OCI-LY1 (cell line): ENCODE data around the gene CAMTA1.

Experiments
- H2AFZ ChIP-seq: fragments of 200-600 bp; sonication (generic), shearing (Covaris generic); 2 replicates; pipeline ENCODE4 v1.6.0; 2014; ENCODE audit warnings: antibody characterized with exemption, mild to moderate bottlenecking, low read length
- H3F3A ChIP-seq: fragments of 200-600 bp; sonication (generic), shearing (Covaris generic); 2 replicates; pipeline ENCODE4 v1.6.0; 2014; ENCODE audit warnings: mild to moderate bottlenecking, antibody characterized with exemption, low read length, moderate library complexity; ENCODE audit not compliant: insufficient read depth
- H3K27ac ChIP-seq: fragments of 200-600 bp; sonication (generic); 2 replicates; pipeline ENCODE4 v1.5.1; 2014; ENCODE audit warnings: low read length, mixed run types, mild to moderate bottlenecking, low read depth; ENCODE audit not compliant: poor library complexity, severe bottlenecking
- H3K27me3 ChIP-seq: fragments of 200-600 bp; sonication (generic); 2 replicates; pipeline ENCODE4 v1.6.0; 2014; ENCODE audit warnings: antibody characterized with exemption, mild to moderate bottlenecking, low read length, moderate library complexity; ENCODE audit not compliant: insufficient read depth
- H3K36me3 ChIP-seq: fragments of 200-600 bp; sonication (generic); 2 replicates; pipeline ENCODE4 v1.6.1; 2014; ENCODE audit warnings: mild to moderate bottlenecking, antibody characterized with exemption, low read length, moderate library complexity, mixed read lengths; ENCODE audit not compliant: insufficient read depth
- H3K4me1 ChIP-seq: fragments of 200-600 bp; sonication (generic); 2 replicates; pipeline ENCODE4 v1.5.1; 2014; ENCODE audit warnings: mild to moderate bottlenecking, low read length, moderate library complexity; ENCODE audit not compliant: insufficient read depth, severe bottlenecking
- H3K4me2 ChIP-seq: fragments of 200-600 bp; sonication (generic), shearing (Covaris generic); 2 replicates; pipeline ENCODE4 v1.6.1; 2014; ENCODE audit warnings: low read length
- H3K4me3 ChIP-seq: fragments of 200-600 bp; sonication (generic); 2 replicates; pipeline ENCODE4 v1.5.1; 2014; ENCODE audit warnings: low read length, low read depth, mild to moderate bottlenecking, mixed read lengths; ENCODE audit not compliant: poor library complexity, severe bottlenecking
- H3K79me2 ChIP-seq: fragments of 200-600 bp; shearing (Covaris generic); 2 replicates; pipeline ENCODE4 v1.6.1; 2016; ENCODE audit warnings: mixed run types, low read length, mixed read lengths; ENCODE audit not compliant: insufficient read depth
- H3K9ac ChIP-seq: fragments of 200-600 bp; sonication (generic), shearing (Covaris generic); 2 replicates; pipeline ENCODE4 v1.6.1; 2014; ENCODE audit warnings: mild to moderate bottlenecking, low read length, mixed read lengths
- H3K9me2 ChIP-seq: fragments of 200-600 bp; sonication (generic), shearing (Covaris generic); 2 replicates; pipeline ENCODE4 v1.6.1; 2014; ENCODE audit warnings: low read depth, mild to moderate bottlenecking, low read length, mixed read lengths
- H3K9me3 ChIP-seq: fragments of 200-600 bp; shearing (Covaris generic); 2 replicates; pipeline ENCODE4 v1.6.1; 2014; ENCODE audit warnings: low read length, mixed read lengths
- H4K20me1 ChIP-seq: fragments of 200-600 bp; sonication (generic), shearing (Covaris generic); 2 replicates; pipeline ENCODE4 v1.6.0; 2016; ENCODE audit warnings: mild to moderate bottlenecking, low read length; ENCODE audit not compliant: insufficient read depth
- CTCF ChIP-seq: fragments of 200-600 bp; sonication (generic), shearing (Covaris generic); IDR thresholded peaks from 2 replicates; pipeline ENCODE4 v1.5.1; 2017; ENCODE audit warnings: mild to moderate bottlenecking, antibody characterized with exemption, low read length, moderate library complexity, mixed read lengths
- EZH2 ChIP-seq: fragments of 200-600 bp; sonication (generic), shearing (Covaris generic); IDR thresholded peaks from 2 replicates; pipeline ENCODE4 v1.8.0; 2017; ENCODE audit warnings: borderline replicate concordance, mixed run types, mild to moderate bottlenecking, antibody characterized with exemption, low read length, moderate library complexity, mixed read lengths

CAMTA1 gene

DNA sequence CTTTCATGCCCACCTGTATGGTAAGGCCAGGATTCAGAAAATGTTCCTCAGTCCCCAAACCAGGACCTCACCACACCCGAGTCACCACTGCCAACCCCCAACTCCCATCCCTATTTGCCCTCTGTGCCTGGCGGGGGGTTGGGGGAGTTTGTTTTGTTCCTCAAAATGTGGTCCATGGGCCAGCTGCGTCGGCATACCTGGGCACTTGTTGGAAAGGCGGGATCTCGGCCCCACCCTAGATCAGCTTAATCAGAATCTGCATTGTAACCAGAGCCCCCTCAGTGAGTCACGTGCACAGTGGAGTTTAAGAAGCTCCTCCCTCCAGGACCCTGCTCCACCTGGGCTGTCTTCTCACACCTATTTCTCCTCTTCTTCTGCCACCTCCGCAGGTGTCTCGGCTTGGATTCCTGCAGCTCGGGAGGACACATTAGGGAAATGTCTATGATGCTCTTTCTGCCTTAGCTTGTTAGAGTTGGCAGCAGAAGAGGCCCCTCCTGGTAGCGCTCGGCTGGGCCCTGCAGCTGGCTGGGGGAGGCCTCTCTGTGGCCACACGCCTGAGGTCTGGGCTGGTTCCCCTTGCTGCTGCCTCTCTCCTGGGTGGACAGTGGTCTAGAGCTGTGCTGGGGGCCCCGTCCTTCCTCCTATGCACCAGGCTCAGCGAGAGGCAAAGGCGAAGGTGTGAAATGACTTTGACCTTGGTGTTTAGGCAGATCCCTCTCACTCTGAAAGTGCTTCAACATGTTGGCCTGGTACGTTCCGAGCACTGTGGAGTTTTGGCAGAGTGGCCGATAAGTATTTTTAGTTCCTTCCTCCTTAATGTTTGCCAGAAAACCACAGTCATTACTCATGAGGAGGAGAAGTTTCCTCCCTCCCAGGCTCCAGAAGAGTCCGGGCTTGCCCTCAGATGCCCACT is 41.8 kb upstream of the CAMTA1 start:
- Histone ChIP-seq H4K20me1 (no peaks in the 10 kb centered on the region), H3K9me2 (no peaks in the 10 kb centered on the region), H2AFZ (peak overlapping the region; percentile 40; the same call in 1 of the 2 replicates), H3K9ac (no peak overlapping the region), H3K4me2 (peak overlapping the region; percentile 29; the same call in 1 of the 2 replicates), H3K9me3 (no peaks in the 10 kb centered on the region), H3K36me3 (no peaks in the 10 kb centered on the region), H3K4me3 (no peak overlapping the region), H3K27me3 (no peaks in the 10 kb centered on the region; the same call in 1 of the 2 replicates), H3K4me1 (peaks cover 12% of the 10 kb centered on the region), H3F3A (no peaks in the 10 kb centered on the region), H3K27ac (no peak overlapping the region), H3K79me2 (no peaks in the 10 kb centered on the region)
- TF ChIP-seq EZH2 (no peak), CTCF (no peak)

DNA sequence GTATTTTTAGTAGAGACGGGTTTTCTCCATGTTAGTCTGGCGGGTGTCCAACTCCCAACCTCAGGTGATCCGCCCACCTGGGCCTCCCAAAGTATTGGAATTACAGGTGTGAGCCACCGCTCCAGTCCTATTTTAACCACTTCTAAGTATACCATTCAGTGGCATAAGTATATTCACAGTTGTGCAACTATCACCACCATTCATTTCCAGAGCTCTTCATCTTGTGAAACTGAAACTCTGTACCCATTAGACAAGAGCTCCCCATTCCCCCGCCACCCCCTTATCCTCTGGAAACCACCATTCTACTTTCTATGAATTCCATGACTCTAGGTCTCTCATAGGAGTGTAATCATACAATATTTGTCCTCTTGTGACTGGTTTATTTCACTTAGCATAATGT is 40.2 kb upstream of the CAMTA1 start:
- Histone ChIP-seq H3K4me3 (no peak overlapping the region), H3K79me2 (no peaks in the 10 kb centered on the region), H3F3A (no peaks in the 10 kb centered on the region), H3K27me3 (no peaks in the 10 kb centered on the region; the same call in 1 of the 2 replicates), H3K9me2 (no peaks in the 10 kb centered on the region), H2AFZ (no peak overlapping the region), H3K4me1 (peaks cover 12% of the 10 kb centered on the region), H4K20me1 (no peaks in the 10 kb centered on the region), H3K9me3 (no peaks in the 10 kb centered on the region; the same call in 1 of the 2 replicates), H3K36me3 (no peaks in the 10 kb centered on the region; the same call in 1 of the 2 replicates), H3K9ac (no peak overlapping the region), H3K27ac (no peak overlapping the region), H3K4me2 (no peak overlapping the region)
- TF ChIP-seq EZH2 (no peak), CTCF (no peak)

- no peak for TF ChIP-seq EZH2
- no peak for TF ChIP-seq CTCF
- H3K4me1 ChIP-seq, result peaks cover 12% of the 10 kb centered on the region
These were observed 37.6 kb upstream of the CAMTA1 start for GRCh38 chr1:6747674-6748073.

More at GRCh38 chr1:6747674-6748073, 37.6 kb upstream of the CAMTA1 start:
- Histone ChIP-seq H3K9ac (no peak overlapping the region), H3K4me2 (no peak overlapping the region), H3K79me2 (no peaks in the 10 kb centered on the region), H3K4me3 (no peak overlapping the region), H2AFZ (no peak overlapping the region), H3K9me2 (no peaks in the 10 kb centered on the region), H3F3A (no peaks in the 10 kb centered on the region), H3K27me3 (no peaks in the 10 kb centered on the region; the same call in 1 of the 2 replicates), H3K36me3 (no peaks in the 10 kb centered on the region; the same call in 1 of the 2 replicates), H4K20me1 (no peaks in the 10 kb centered on the region), H3K27ac (no peak overlapping the region), H3K9me3 (no peaks in the 10 kb centered on the region; the same call in 1 of the 2 replicates)
